NCI-H510A (cell line): ENCODE data around the gene FITM1.

Experiments
- DNase-seq: peaks from one replicate; lab custom pipeline; 2025; lab: John Stamatoyannopoulos, UW

FITM1 gene

GRCh38 chr14:24139272-24139934, 8.9 kb downstream of the FITM1 start:
- peak; percentile 11 for DNase-seq

GRCh38 chr14:24141097-24141880, 10.8 kb downstream of the FITM1 start, which contains the start of gene EMC9:
Gene EMC9, minus strand, starts transcription at chr14:24141591. Its CDS starts 287 bp downstream, at chr14:24141304.
- peak; percentile 99 for DNase-seq

- DNase-seq = no peak
These were observed 13.1 kb downstream of the FITM1 start for GRCh38 chr14:24143511-24143910.

- DNase-seq = no peak
These were observed 14.0 kb downstream of the FITM1 start for GRCh38 chr14:24144451-24144850.

GRCh38 chr14:24145219-24145618, 14.8 kb downstream of the FITM1 start:
- DNase-seq = no peak

- DNase-seq = no peak
These were observed 15.4 kb downstream of the FITM1 start for GRCh38 chr14:24145690-24146452.

- peak; percentile 94 for DNase-seq
These were observed 16.1 kb downstream of the FITM1 start, which contains the start of gene PSME2 for GRCh38 chr14:24146453-24146977. Gene PSME2, minus strand, starts transcription at chr14:24146610. Its CDS starts 29 bp downstream, at chr14:24146581.

GRCh38 chr14:24146978-24147760, 16.7 kb downstream of the FITM1 start, which contains the start of gene RNF31:
Gene RNF31, plus strand, starts transcription at chr14:24147498. Its CDS starts 201 bp downstream, at chr14:24147699.
- peak; percentile 97 for DNase-seq

- DNase-seq = no peak
These were observed 17.4 kb downstream of the FITM1 start for GRCh38 chr14:24147761-24148428.

GRCh38 chr14:24149302-24149969, 19.0 kb downstream of the FITM1 start:
- no peak for DNase-seq

- no peak for DNase-seq
These were observed 19.6 kb downstream of the FITM1 start for GRCh38 chr14:24150061-24150460.

GRCh38 chr14:24150567-24150966, 20.1 kb downstream of the FITM1 start:
- no peak for DNase-seq

GRCh38 chr14:24150993-24151392, 20.5 kb downstream of the FITM1 start:
- DNase-seq = no peak

- DNase-seq = no peak
These were observed 21.1 kb downstream of the FITM1 start for GRCh38 chr14:24151404-24152080.

GRCh38 chr14:24155100-24155499, 24.6 kb downstream of the FITM1 start:
- no peak for DNase-seq

GRCh38 chr14:24156840-24157239, 26.4 kb downstream of the FITM1 start:
- no peak for DNase-seq

- DNase-seq = no peak
These were observed 26.9 kb downstream of the FITM1 start for GRCh38 chr14:24157331-24157730.

- no peak for DNase-seq
These were observed 29.5 kb downstream of the FITM1 start for GRCh38 chr14:24159777-24160498.

- no peak for DNase-seq
These were observed 30.0 kb downstream of the FITM1 start for GRCh38 chr14:24160499-24160849.
